Measurements from ENCODE around the gene ZNF823.
A peak's percentile ranks its signal among the peaks of the same experiment; 100 is the strongest.
"Not testable (repeated sequence)": the region's sequence is repeated elsewhere in the genome, so short reads cannot be mapped to it uniquely, and the experiment has no call there.

The ZNF823 gene

GRCh38 chr19:11738746-11739620 is at the start of gene ZNF823:
Gene ZNF823, minus strand, starts transcription at chr19:11738946. Its CDS starts 127 bp downstream, at chr19:11738819.
- peak; percentile 98 for DNase-seq (ENCODE audit: low read depth)

DNA sequence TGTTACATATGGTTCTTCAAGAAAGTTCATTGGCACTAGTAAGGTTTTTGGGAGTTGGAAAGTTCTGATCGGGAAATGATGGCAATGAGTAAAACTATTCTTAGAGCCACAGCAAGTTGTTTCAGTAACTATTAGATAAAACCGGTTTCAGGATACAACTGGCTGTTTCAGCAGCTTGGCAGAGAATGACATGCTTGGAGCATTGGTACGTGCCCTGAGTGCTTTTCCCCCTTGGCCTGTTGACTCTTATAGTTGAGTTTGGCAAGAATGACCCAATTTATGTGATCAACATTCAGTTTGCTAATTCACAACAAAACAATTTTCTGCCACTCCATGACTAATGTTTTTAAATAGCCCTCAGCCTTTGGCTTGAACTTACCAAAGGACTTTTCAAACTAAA is 48.8 kb upstream of the ZNF823 start:
- DNase-seq (ENCODE audit: low read depth), result no peak

- DNase-seq (ENCODE audit: low read depth), result no peak
Observed at GRCh38 chr19:11784356-11784755, 45.6 kb upstream of the ZNF823 start.

GRCh38 chr19:11783767-11784166 is 45.0 kb upstream of the ZNF823 start:
- DNase-seq (ENCODE audit: low read depth), result no peak

DNA sequence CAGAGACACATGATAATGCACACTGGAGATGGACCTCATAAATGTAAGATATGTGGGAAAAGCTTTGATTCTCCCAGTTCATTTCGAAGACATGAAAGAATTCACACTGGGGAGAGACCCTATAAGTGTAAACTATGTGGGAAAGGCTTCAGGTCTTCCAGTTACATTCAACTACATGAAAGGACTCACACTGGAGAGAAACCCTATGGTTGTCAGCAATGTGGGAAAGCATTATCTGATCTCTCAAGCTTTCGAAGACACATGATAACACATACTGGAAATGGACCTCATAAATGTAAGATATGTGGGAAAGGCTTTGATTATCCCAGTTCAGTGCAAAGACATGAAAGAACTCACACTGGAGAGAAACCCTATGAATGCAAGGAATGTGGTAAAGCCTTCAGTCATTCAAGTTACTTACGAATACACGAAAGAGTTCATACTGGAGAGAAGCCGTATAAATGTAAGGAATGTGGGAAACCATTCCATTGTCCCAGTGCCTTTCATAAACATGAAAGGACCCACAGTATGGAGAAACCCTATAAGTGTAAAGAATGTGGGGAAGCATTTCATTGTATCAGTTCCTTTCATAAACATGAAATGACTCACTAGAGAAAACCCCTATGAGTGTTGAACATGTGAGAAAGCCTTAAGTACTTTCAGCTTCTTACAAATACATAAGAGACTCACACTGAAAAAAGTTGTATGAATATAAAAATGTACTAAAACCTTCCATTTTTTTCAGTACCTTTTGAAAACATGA is 42.7 kb upstream of the ZNF823 start:
- DNase-seq (ENCODE audit: low read depth), result no peak

DNA sequence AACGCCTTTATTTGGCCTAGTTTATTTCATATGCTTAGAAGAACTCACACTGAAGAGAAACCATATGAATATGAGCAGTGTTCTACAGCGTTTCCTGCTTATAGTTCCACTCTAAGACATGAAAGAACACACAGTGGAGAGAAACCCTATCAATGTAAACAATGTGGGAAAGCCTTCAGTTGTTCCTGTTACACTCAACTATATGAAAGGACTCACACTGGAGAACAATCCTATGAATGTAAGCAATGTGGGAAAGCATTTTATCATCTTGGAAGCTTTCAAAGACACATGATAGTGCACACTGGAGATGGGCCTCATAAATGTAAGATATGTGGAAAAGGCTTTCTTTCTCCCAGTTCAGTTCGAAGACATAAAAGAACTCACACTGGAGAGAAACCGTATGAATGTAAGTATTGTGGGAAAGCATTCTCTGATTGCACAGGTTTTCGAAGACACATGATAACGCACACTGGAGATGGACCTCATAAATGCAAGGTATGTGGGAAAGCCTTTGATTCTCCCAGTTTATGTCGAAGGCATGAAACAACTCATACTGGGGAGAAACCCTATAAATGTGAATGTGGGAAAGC is 41.8 kb upstream of the ZNF823 start:
- no peak for DNase-seq (ENCODE audit: low read depth)

GRCh38 chr19:11776669-11777068 is 37.9 kb upstream of the ZNF823 start:
- DNase-seq (ENCODE audit: low read depth), result not testable (repeated sequence)

GRCh38 chr19:11771520-11771919 is 32.8 kb upstream of the ZNF823 start:
- DNase-seq (ENCODE audit: low read depth), result not testable (repeated sequence)

GRCh38 chr19:11769995-11770394 is 31.2 kb upstream of the ZNF823 start:
- DNase-seq (ENCODE audit: low read depth), result no peak

DNA sequence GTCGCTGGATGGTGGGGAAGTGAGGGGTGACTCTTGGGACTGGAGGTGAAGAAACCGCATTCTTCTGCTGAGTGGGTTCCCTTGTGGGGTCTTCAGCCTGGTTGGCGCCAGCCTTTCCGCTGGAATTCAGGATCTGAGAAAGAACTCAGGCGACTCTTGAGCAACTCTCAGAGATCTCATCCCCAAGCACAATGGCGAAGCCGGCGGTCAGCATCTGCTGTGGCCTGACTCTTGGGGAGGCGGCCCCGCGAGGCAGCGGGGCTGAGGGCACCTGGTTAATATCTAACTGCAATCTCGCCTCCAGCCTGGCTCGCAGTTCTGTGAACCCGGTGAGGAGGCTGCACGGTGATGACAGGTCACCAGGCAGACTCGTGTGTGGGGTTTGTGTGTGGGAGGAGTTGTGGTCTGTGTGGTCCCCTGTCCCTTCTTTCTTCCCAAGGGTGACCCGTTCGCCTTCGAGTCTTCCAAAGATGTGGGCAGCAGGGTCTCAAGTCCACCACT is 28.9 kb upstream of the ZNF823 start:
- no peak for DNase-seq (ENCODE audit: low read depth)

DNA sequence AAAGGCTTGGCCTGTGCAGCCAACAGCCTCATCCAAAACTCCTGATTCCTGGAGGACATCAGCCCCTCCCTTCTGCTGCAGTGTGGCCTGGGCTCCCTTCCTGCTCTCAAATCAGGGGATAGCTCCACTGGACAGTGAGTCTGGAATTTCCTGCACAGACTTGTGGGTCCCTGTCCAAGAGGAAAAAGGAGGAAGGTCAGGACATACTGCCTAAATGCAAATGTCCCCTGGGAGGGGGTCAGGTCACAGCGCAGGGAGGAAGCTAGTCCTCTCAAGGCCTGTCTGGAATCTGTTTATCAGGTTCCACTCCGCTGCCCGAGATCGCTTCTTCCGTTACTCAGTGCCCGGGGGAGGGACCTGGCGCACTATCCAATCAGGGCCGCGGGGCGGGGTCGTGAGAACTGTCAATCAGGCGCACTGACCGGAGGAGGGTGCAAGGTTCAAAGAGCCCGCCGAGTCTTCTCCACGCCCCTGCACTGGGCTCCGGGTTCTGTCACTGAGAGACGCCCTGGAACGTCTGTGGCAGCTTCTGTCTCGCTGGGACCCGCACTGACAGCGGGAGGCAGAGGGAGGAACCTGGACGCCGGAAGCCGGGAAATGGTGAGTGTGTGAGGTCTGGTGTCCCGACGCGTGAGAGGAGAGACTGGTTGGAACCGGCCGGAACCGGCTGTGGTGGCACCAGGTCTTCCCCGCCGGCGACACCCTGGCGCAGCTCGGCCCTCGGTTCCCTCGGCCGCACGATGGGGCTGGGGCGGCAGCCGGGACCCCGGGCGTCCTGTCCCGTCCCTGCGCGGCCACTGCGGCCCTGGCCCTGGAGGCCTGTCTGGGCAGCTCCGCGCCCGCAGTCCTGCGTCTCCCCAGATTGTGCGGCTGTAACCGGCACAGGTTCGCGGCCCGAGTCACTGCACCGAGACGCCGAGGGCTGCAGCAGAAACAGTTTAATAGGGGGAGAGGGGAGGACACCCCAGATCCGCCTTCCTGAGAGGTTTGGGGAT is 28.1 kb upstream of the ZNF823 start, which contains the start of gene ZNF441:
ZNF441 (plus strand) TSS at position 404 of the 995 bp plus-strand sequence; CDS start at position 598, 194 bp downstream.
- DNase-seq (ENCODE audit: low read depth), result peak; percentile 90

GRCh38 chr19:11763611-11764010 is 24.9 kb upstream of the ZNF823 start:
- no peak for DNase-seq (ENCODE audit: low read depth)

- DNase-seq (ENCODE audit: low read depth), result no peak
Observed at GRCh38 chr19:11763117-11763516, 24.4 kb upstream of the ZNF823 start.

GRCh38 chr19:11759805-11760204 is 21.1 kb upstream of the ZNF823 start:
- no peak for DNase-seq (ENCODE audit: low read depth)

DNA sequence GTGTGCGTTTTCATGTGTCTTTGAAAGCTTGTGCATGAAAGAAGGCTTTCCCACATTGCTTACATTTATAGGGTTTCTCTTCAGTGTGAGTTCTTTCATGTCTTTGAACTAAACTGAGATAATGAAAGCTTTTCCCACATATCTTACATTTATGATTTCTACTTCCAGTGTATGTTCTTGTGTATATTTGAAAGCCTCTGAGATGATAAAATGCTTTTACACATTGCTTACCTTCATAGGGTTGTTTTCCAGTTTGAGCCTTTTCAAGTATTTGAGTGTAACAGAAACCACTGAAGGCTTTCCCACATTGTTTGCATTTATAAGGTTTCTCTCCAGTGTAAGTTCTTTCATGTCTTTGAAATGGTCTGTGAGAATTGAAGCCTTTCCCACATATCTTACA is 18.2 kb upstream of the ZNF823 start:
- no peak for DNase-seq (ENCODE audit: low read depth)

- DNase-seq (ENCODE audit: low read depth), result no peak
Observed at GRCh38 chr19:11754663-11755062, 15.9 kb upstream of the ZNF823 start.

- DNase-seq (ENCODE audit: low read depth), result no peak
Observed at GRCh38 chr19:11752244-11752736, 13.5 kb upstream of the ZNF823 start.

DNA sequence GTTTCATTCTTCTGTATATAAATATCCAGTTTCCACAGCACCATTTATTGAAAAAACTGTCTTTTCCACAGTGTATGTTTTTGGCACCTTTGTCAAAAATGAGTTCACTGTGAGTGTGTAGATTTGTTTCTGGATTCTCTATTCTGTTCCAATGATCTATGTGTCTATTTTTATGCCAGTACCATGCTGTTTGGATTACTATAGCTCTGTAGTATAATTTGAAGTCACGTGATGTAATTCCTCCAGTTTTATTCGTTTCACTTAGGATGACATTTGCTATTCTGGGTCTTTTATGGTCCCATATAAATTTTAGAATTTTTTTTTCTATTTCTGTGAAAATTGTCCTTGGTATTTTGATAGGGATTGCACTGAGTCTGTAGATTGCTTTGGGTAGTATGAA is 11.0 kb upstream of the ZNF823 start:
- DNase-seq (ENCODE audit: low read depth), result no peak

DNA sequence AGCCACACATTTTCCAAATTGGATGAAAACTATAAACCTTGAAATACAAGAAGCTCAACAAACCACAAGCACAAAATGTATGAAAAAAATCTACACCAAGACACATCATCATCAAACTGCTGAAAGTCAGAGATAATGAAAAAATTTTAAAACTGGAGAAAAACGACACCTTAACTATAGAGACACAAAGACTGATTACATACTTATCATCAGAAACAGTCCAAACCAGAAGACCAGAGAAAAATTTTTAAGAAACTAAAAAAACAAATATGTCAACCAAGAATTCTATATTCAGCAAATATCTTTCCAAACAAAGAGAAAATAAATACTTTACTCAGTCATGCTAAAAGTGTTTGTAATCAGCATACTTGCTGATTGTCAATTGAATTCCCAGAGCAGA is 8.5 kb upstream of the ZNF823 start:
- DNase-seq (ENCODE audit: low read depth), result no peak

DNA sequence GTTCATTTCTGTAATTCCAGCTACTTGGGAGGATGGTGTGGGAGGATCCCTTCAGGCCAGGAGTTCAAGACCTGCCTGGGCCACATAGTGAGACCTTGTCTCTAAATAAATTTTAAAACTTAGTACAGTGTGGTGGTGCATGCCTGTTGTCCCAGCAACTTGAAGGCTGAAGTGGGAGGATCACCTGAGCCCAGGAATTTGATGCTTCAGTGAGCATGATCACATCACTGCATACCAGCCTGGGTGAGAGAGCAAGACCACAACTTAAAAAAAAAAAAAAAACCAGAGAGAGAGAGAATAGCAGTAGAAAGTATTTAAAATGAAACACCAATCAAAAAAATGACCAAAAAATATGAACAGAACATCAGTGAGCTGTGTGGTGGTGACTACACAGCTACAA is 7.1 kb upstream of the ZNF823 start:
- DNase-seq (ENCODE audit: low read depth), result no peak
